Skin of body (tissue), 2 donors: ENCODE data around the gene PPP1R3C. TPM values are rescaled to one million over a fixed set of nuclear protein-coding genes. Genes with fewer than 3 reads are reported as not detected.

Source experiments
- DNase-seq: peaks from one replicate; lab custom pipeline; 2025; lab: John Stamatoyannopoulos, UW
- total RNA-seq: library from RNA; depleted of rRNA; stranded (reverse); fragments of >200 nt; gene quantifications from one replicate; pipeline ENCODE4 v1.2.3, GENCODE V29; 2014

PPP1R3C gene
- total RNA-seq, 1 donor from 2014 or later = 71.7 TPM

DNA sequence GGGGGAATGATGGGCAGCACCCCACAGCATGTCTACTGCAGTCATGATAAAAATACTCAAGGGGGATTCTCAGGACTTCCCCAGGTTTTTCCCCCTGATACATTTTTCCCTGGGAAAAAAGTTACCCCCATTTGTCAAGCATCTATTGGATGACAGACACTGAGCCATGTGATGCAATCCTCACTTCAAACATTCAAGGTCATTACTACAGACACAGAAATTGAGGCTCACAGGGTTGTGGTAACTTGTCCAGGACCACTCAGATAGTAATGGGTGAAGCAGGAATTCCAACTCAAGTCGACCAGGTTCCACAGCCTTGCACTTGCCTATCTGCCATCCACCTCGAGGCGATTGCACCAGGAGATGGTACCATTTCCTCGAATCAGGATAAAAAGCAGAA lies 31.7 kb downstream of the PPP1R3C start:
- DNase-seq = no peak

GRCh38 chr10:91598211-91598977 lies 34.5 kb downstream of the PPP1R3C start:
- DNase-seq = no peak

GRCh38 chr10:91597197-91597881 lies 35.5 kb downstream of the PPP1R3C start:
- peak; percentile 50 for DNase-seq

- no peak for DNase-seq
Measured at GRCh38 chr10:91596825-91597196, 36.1 kb downstream of the PPP1R3C start.

GRCh38 chr10:91593834-91594233 lies 39.0 kb downstream of the PPP1R3C start:
- DNase-seq = no peak

- DNase-seq = no peak
Measured at GRCh38 chr10:91593366-91593765, 39.5 kb downstream of the PPP1R3C start.

DNA sequence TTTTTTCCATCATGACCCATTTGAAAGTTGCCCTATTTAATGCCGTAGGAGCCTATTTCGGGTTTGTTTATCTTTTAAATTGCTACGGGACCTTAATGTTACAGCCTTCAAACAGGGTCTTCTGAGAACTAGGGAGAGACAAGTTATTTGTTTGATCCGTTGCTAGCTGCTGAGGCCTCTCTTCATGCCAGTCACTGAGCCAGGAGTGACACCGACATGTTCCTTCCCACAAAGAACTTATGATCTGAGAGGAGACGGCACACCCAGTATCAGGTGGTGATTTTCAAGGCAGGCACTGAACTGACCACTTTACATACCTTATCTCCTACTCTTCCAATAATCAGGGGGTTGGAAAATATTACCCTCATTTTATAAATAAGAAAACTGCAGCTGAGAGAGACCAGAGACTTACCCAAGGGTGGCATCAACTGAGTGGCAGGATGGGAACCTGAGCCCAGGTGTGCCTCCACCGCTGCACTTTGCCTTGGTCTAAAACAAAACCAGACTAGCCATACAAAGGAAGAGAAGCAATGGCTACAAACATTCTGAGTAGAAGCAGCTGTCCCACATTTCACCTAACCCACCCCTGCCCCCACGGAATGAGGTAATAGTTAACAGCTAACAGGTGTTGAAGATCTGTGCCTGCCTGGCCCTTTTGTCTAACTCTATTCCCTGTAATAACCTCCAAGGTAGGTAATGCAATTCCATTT lies 40.5 kb downstream of the PPP1R3C start:
- DNase-seq = no peak

DNA sequence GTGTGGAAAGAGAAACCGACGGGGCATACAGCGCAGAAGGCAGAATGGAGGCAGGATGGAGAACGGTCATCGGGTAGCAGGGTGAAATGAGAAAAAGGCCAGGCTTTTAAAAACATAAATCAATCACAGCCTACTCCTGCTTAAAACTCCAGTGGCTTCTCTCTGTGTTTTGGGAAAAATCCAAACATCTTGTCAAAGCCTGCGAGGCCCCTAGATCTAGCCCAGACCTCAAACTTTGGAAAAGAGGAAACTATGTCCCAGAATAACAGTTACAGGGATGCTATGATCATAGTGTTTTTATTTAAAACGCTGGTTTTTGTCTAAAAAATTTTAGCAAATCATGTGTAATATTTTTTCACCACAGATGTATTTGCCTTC lies 41.1 kb downstream of the PPP1R3C start:
- peak; percentile 88 for DNase-seq

DNA sequence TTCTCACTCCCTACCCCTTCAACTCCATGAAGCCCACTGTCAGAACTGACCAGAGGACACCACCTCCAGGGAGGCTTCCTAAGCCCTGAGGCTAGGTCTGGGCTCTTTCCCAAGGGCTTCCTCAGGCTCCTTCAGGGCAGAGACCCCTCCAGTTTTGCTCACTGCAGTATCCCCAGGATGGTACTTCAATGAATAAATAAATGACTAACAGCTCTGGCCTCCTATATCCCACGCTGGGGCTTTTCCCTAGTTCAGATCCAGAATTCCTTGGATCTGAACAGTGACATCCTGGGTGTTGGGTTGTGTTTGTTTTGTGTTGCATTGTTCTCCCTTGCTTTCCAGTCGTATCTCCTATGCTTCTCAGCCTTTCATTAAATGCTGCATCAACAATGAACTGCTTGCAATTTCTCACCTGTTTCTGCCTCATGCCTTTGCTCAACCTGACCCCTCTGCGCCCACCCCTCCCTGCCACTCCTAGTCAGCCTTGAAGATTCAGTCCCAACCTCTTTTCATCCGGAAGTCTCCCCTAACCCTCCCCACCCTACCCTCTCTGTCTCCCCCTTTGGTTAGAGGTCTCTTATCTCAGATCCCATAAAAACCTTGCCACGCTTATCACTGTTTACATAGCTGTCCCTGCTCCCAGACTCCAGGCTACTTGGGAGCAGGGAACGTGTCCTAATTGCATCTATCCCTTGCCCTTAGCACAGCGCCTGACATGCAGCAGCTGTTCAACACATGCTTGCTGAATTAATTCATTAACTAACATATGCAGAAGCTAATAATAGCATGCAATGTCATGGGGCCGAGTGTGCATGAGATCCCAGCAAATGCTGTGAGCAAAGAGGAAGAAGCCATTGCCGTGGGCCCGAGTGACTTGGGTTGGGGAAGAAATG lies 41.7 kb downstream of the PPP1R3C start:
- peak; percentile 92 for DNase-seq

DNA sequence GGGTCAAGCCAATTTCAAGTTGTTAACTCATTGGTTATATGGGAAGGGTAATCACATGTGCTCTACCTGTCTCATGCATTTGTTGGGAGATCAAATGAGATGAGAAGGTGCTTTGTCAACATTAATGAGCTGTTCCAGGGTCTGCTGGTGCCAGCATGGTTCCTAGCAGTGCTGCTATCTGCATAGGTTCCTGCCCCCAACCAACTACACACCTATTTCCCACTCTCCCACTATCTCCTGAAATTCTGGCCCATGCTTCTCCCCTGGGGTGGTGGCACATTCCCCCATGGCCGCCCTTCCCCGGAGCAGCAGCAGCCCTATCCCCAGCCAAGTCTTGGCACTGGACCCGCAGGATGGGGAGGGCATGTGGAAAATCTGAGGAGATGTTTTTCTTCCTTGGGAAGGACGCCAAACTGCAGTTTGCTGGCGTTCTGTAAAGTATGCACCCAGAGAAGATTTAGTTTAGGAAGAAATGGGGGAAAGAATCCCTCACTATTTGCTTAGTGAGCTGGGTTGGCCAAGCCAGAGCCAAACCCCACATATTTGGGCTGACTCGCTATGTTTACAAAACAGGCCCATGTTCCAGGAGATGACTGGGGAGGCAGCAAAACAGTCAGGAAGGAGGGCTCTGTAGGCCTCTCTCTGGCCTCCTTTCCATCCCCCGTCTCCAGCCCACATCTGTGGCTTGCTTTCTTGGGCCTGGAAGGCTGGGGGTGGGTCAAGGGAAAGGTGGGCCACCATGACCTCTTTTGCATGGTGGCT lies 42.5 kb downstream of the PPP1R3C start:
- peak; percentile 87 for DNase-seq

- DNase-seq = no peak
Measured at GRCh38 chr10:91589658-91590035, 43.2 kb downstream of the PPP1R3C start.

DNA sequence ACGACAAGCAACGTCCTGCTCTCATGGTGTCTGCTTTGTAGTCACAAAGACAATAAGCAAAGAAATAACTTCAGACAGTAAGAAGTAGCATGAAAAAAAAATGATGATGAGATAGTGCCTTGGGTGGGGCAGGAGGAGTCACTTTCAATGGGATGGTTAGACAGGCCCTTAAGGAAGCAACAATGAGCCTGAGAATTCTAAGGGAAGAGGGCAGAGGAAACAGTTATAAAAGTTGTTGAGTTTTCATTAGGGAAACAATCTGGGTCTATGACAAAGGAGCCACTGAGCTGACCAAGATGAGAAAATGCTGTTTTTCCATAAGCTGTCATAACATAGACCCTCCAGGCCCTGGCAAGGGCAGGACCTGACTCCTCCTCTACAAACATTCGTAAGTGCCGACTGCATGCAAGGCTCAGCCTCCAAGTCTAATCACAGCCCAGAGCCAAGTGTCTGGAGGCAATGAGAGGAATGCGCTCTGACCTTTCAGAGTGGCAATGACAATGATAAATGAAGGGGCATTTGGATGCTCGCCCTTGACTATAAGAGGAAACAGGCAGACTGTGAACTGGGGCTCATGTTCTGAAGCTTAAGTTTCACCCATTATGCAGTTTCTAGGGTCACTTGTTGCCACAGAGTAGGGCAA lies 43.7 kb downstream of the PPP1R3C start:
- peak; percentile 61 for DNase-seq

GRCh38 chr10:91587710-91588638 lies 44.9 kb downstream of the PPP1R3C start:
- DNase-seq = no peak

DNA sequence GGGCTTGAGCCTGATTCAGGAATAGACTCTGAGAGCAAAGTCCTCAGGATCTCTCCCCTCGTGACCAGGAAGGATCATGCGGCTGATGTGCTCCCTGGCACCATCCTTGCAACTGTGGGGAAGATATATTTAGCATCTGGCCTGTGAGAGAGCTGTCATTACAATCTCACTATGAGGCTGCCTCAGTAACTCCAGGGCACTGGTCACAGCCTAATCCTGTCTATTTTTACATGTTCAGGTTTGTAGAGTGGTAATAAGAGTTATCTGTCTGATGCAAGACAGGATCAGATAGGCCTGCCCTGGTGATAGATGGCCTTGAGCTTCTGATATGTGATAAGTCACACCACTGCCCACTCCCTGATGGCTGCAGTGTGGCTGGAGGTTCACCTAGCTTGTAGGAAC lies 50.7 kb downstream of the PPP1R3C start:
- no peak for DNase-seq

DNA sequence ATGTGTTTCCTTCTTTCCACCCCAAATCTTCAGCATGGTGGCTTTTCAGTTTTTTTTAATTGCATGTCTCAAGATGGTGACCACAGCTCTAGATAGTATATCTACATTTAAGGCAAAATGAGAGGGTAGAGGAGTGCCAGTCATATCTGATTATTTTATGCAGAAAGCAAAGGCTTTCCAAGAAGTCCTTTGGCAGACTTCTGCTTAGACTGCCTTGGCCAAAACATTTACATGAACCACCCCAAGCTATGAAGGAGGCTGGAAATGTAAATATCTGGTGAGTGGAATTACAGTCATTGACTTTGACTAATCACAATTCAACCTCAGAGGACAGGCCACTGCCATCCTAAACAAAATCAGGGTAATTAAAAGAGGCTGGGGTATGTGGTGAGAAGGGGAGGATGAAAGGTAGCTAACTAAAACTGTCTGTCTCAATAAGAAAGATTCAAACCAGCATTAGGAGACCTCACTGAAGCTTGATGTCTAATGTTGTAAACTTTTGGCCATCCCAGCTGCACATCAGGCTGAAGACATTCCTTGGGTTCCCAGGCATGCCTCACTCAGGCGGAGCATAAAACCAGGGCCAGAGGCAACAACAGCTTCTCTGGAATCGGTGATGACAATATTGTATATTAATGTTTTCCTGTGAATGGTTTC lies 53.4 kb downstream of the PPP1R3C start:
- DNase-seq = peak; percentile 68
